WI38 (cell line): ENCODE data around the gene COL20A1.
"Not testable (repeated sequence)": the region's sequence is repeated elsewhere in the genome, so short reads cannot be mapped to it uniquely, and the experiment has no call there.

Experiments used
- H3K4me3 ChIP-seq: 2 replicates; pipeline ENCODE4 v1.5.1; 2011; ENCODE audit warnings: low read depth, mild to moderate bottlenecking, control low read depth, low read length
- TF ChIP-seq, protein P1 (sequence below): IDR thresholded peaks from 2 replicates; pipeline ENCODE4 v1.5.1; 2012; ENCODE audit warnings: low read depth, mild to moderate bottlenecking, control low read depth, low read length

Gene COL20A1

GRCh38 chr20:63301671-63302070 lies 8.7 kb downstream of the COL20A1 start:
- TF ChIP-seq, protein P1, sequence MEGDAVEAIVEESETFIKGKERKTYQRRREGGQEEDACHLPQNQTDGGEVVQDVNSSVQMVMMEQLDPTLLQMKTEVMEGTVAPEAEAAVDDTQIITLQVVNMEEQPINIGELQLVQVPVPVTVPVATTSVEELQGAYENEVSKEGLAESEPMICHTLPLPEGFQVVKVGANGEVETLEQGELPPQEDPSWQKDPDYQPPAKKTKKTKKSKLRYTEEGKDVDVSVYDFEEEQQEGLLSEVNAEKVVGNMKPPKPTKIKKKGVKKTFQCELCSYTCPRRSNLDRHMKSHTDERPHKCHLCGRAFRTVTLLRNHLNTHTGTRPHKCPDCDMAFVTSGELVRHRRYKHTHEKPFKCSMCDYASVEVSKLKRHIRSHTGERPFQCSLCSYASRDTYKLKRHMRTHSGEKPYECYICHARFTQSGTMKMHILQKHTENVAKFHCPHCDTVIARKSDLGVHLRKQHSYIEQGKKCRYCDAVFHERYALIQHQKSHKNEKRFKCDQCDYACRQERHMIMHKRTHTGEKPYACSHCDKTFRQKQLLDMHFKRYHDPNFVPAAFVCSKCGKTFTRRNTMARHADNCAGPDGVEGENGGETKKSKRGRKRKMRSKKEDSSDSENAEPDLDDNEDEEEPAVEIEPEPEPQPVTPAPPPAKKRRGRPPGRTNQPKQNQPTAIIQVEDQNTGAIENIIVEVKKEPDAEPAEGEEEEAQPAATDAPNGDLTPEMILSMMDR = no peak
- no peak overlapping the region for H3K4me3 ChIP-seq

DNA sequence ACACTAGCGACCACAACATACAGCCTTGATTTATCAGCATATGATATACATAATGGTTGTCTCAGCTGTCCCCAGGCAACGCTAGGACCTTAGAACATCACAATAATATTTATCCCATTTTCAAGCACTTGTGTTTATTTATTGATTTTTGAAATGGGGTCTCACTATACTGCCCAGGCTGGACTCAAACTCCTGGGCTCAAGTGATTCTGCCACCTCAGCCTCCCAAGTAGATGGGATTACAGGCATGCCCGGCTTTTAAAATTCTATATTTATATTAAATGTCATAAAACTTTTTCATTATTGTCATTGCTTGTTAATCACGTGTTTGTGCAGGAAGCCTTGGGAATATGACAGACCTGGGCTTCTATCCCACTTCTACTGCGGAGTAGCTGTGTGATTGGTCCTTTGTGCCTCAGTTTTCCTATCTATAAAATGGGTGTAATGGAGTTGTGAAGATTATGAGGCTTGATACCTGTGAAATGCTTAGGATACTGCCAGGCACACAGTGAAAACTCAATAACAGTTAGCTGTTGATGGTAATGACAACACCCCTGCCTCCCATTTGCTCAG lies 10.2 kb downstream of the COL20A1 start:
- H3K4me3 ChIP-seq = no peak overlapping the region
- TF ChIP-seq, protein P1 = no peak

- no peak overlapping the region for H3K4me3 ChIP-seq
- TF ChIP-seq, protein P1 = no peak
These were observed 12.4 kb downstream of the COL20A1 start for GRCh38 chr20:63305393-63305792.

- not testable (repeated sequence) for H3K4me3 ChIP-seq
These were observed 13.1 kb downstream of the COL20A1 start for GRCh38 chr20:63305933-63306672.

- TF ChIP-seq, protein P1 = no peak
- H3K4me3 ChIP-seq = no peak overlapping the region
These were observed 13.9 kb downstream of the COL20A1 start for GRCh38 chr20:63306673-63307537.

DNA sequence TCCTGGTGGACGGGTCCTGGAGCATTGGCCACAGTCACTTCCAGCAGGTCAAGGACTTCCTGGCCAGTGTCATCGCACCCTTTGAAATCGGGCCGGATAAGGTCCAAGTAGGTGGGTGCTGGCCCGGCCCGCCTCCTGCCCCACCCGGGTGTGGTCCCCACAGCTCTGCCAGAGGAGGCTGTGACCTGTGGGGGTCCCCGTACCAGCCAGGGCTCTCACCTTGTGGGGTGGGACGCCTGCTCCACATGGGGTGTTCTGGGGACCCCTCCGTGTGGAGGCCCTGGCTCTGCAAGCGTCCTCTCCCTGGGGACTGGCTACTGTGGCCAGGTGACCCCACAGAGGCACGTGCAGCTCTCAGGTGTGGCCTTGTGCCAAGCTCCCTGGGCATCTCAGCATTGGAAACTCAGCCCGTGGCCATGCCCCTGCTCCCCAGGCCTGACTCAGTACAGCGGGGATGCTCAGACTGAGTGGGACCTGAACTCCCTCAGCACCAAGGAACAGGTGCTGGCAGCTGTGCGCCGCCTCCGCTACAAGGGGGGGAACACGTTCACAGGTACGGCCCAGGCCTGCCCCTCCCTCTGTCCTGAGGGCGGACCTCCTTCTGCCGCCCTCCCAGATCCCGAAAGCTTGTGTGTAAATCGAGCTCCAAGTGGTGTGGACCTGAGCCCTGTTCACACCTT lies 14.7 kb downstream of the COL20A1 start:
- H3K4me3 ChIP-seq = no peak overlapping the region
- TF ChIP-seq, protein P1 = no peak

DNA sequence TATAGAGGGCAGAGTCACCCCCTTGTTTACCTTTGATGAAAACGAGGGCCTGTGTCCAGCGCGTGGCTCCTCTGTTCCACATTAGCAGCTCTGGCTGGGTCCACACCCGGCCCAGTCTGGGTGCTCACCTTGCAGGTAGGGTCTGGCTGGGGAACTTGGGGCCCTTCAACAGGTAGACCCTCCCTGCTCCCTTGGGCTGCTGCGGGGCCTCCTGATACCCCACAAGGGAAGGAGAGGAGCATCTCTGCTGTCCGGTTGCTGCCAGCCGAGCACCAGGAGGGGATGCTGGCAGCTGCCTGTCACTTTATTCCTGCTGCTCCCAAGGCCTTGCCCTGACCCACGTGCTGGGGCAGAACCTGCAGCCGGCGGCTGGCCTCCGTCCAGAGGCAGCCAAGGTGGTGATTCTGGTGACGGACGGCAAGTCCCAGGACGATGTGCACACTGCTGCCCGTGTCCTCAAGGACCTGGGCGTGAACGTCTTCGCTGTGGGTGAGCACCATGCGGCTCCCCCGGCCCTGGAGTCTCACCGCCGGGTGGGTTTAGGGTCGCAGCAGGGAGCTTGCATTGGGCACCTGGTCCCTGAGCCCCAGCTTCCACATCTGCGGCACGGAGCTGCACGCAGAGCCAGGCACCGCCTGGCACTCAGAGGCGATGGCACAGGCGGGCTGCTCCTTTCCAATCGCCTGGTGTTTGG lies 15.4 kb downstream of the COL20A1 start:
- TF ChIP-seq, protein P1 = no peak
- no peak overlapping the region for H3K4me3 ChIP-seq
